GM12891 (cell line): ENCODE data around the gene LGALS8.

Source experiments
- POLR2A ChIP-seq: IDR thresholded peaks from 2 replicates; pipeline ENCODE4 v1.6.1; 2011; ENCODE audit warnings: low read depth, low read length, control low read depth
- POLR2AphosphoS5 ChIP-seq: IDR thresholded peaks from 2 replicates; pipeline ENCODE4 v1.6.1; 2011; ENCODE audit warnings: low read depth, low read length, control low read depth
- SPI1 ChIP-seq: IDR thresholded peaks from 2 replicates; pipeline ENCODE4 v1.6.1; 2011; ENCODE audit warnings: low read depth, low read length, control low read depth
- TAF1 ChIP-seq: IDR thresholded peaks from 2 replicates; pipeline ENCODE4 v1.6.1; 2011; ENCODE audit warnings: low read depth, low read length, control low read depth

GRCh38 chr1:236556606-236557005 is 32.8 kb downstream of the LGALS8 start:
- TF ChIP-seq POLR2AphosphoS5, result no peak
- TF ChIP-seq POLR2A, result no peak
- TF ChIP-seq TAF1, result no peak
- TF ChIP-seq SPI1, result no peak
